GM18870 (cell line): ENCODE results near the gene DTD1.

Experiments
- ATAC-seq: cut with Tn5 transposase; IDR thresholded peaks from one replicate; pipeline ENCODE4 v1.9.1; 2021; ENCODE audit warnings: moderate library complexity; ENCODE audit not compliant: unreplicated experiment

The DTD1 gene

GRCh38 chr20:18657575-18657974, 69.7 kb downstream of the DTD1 start:
- no peak for ATAC-seq

GRCh38 chr20:18662279-18663040, 74.6 kb downstream of the DTD1 start:
- ATAC-seq, result peak; percentile 56

- no peak for ATAC-seq
Measured at GRCh38 chr20:18663932-18664331, 76.1 kb downstream of the DTD1 start.

GRCh38 chr20:18665135-18665534, 77.3 kb downstream of the DTD1 start:
- no peak for ATAC-seq

GRCh38 chr20:18666803-18667415, 79.1 kb downstream of the DTD1 start:
- no peak for ATAC-seq

GRCh38 chr20:18669241-18670019, 81.6 kb downstream of the DTD1 start:
- no peak for ATAC-seq

GRCh38 chr20:18671203-18671710, 83.4 kb downstream of the DTD1 start:
- no peak for ATAC-seq

- no peak for ATAC-seq
Measured at GRCh38 chr20:18672834-18673233, 85.0 kb downstream of the DTD1 start.

- ATAC-seq, result no peak
Measured at GRCh38 chr20:18676396-18676795, 88.5 kb downstream of the DTD1 start.

GRCh38 chr20:18677126-18677525, 89.3 kb downstream of the DTD1 start:
- no peak for ATAC-seq

GRCh38 chr20:18678549-18679419, 90.9 kb downstream of the DTD1 start:
- no peak for ATAC-seq

- no peak for ATAC-seq
Measured at GRCh38 chr20:18683839-18684238, 96.0 kb downstream of the DTD1 start.

- no peak for ATAC-seq
Measured at GRCh38 chr20:18684775-18685174, 96.9 kb downstream of the DTD1 start.

- no peak for ATAC-seq
Measured at GRCh38 chr20:18685406-18685805, 97.6 kb downstream of the DTD1 start.

GRCh38 chr20:18686696-18687095, 98.8 kb downstream of the DTD1 start:
- no peak for ATAC-seq

GRCh38 chr20:18688676-18689075, 100.8 kb downstream of the DTD1 start:
- no peak for ATAC-seq

GRCh38 chr20:18689557-18689956, 101.7 kb downstream of the DTD1 start:
- ATAC-seq, result no peak

GRCh38 chr20:18692447-18692846, 104.6 kb downstream of the DTD1 start:
- ATAC-seq, result no peak

GRCh38 chr20:18694071-18694470, 106.2 kb downstream of the DTD1 start:
- ATAC-seq, result no peak

GRCh38 chr20:18695175-18695574, 107.3 kb downstream of the DTD1 start:
- ATAC-seq, result no peak
